HUES64 (cell line): ENCODE data around the gene ESYT2.

Experiments
- H3K27ac ChIP-seq: 2 replicates; pipeline ENCODE4 v1.7.0; 2013; ENCODE audit warnings: low read depth, low read length, inconsistent platforms
- H3K27me3 ChIP-seq: 2 replicates; pipeline ENCODE4 v1.6.1; 2013; ENCODE audit warnings: mild to moderate bottlenecking, low read length; ENCODE audit not compliant: insufficient read depth
- H3K36me3 ChIP-seq: 2 replicates; pipeline ENCODE4 v1.6.1; 2013; ENCODE audit warnings: mild to moderate bottlenecking, low read length; ENCODE audit not compliant: insufficient read depth
- H3K4me1 ChIP-seq: 2 replicates; pipeline ENCODE4 v1.6.1; 2013; ENCODE audit warnings: mild to moderate bottlenecking, low read length, moderate library complexity; ENCODE audit not compliant: insufficient read depth
- H3K4me3 ChIP-seq: 2 replicates; pipeline ENCODE4 v1.5.1; 2013; ENCODE audit warnings: mild to moderate bottlenecking, low read length, moderate library complexity
- H3K9ac ChIP-seq: 2 replicates; pipeline ENCODE4 v1.6.1; 2013; ENCODE audit warnings: mild to moderate bottlenecking, low read depth, low read length
- H3K9me3 ChIP-seq: 2 replicates; pipeline ENCODE4 v1.6.1; 2013; ENCODE audit warnings: low read depth, low read length; ENCODE audit not compliant: insufficient read depth
- WGBS: fragments of 150-250, 120-280 bp; methylation state at CpG from one replicate; pipeline ENCODE4 v1.1.7; 2013; ENCODE audit warnings: missing lambda C conversion rate; 5-methylcytosine and 5-hydroxymethylcytosine counted together

Gene ESYT2

GRCh38 chr7:158750702-158751101 lies 78.6 kb downstream of the ESYT2 start:
- H3K4me1 ChIP-seq: no peaks in the 10 kb centered on the region
- no peak overlapping the region for H3K27ac ChIP-seq
- H3K4me3 ChIP-seq: no peak overlapping the region
- H3K9ac ChIP-seq: no peak overlapping the region
- H3K27me3 ChIP-seq: no peaks in the 10 kb centered on the region
- H3K9me3 ChIP-seq: no peaks in the 10 kb centered on the region
- WGBS: 93% methylated on average over 3 of the region's 3 CpGs
- peaks cover 67% of the 10 kb centered on the region for H3K36me3 ChIP-seq

- no peaks in the 10 kb centered on the region for H3K27me3 ChIP-seq
- no peak overlapping the region for H3K4me3 ChIP-seq
- H3K27ac ChIP-seq: no peak overlapping the region
- H3K4me1 ChIP-seq: no peaks in the 10 kb centered on the region
- no peaks in the 10 kb centered on the region for H3K9me3 ChIP-seq
- 97% methylated on average over 9 of the region's 9 CpGs for WGBS
- H3K9ac ChIP-seq: no peak overlapping the region
- peaks cover 64% of the 10 kb centered on the region for H3K36me3 ChIP-seq
Measured at GRCh38 chr7:158749396-158749795, 79.9 kb downstream of the ESYT2 start.

GRCh38 chr7:158748335-158748734 lies 81.0 kb downstream of the ESYT2 start:
- Histone ChIP-seq H3K9ac (no peak overlapping the region), H3K4me3 (no peak overlapping the region), H3K4me1 (no peaks in the 10 kb centered on the region), H3K36me3 (peaks cover 65% of the 10 kb centered on the region), H3K27me3 (no peaks in the 10 kb centered on the region), H3K9me3 (no peaks in the 10 kb centered on the region), H3K27ac (no peak overlapping the region)
- 85% methylated on average over 9 of the region's 10 CpGs for WGBS

GRCh38 chr7:158747408-158747807 lies 81.9 kb downstream of the ESYT2 start:
- H3K4me3 ChIP-seq: no peak overlapping the region
- peaks cover 68% of the 10 kb centered on the region for H3K36me3 ChIP-seq
- H3K9me3 ChIP-seq: no peaks in the 10 kb centered on the region
- no peaks in the 10 kb centered on the region for H3K27me3 ChIP-seq
- H3K4me1 ChIP-seq: no peaks in the 10 kb centered on the region
- no peak overlapping the region for H3K27ac ChIP-seq
- whole genome bisulfite sequencing: 95% methylated on average over 9 of the region's 10 CpGs
- no peak overlapping the region for H3K9ac ChIP-seq

GRCh38 chr7:158746957-158747356 lies 82.4 kb downstream of the ESYT2 start:
- H3K9ac ChIP-seq: no peak overlapping the region
- no peak overlapping the region for H3K27ac ChIP-seq
- H3K4me3 ChIP-seq: no peak overlapping the region
- peaks cover 69% of the 10 kb centered on the region for H3K36me3 ChIP-seq
- H3K9me3 ChIP-seq: no peaks in the 10 kb centered on the region
- no peaks in the 10 kb centered on the region for H3K27me3 ChIP-seq
- H3K4me1 ChIP-seq: no peaks in the 10 kb centered on the region
- 94% methylated on average over 9 of the region's 9 CpGs for WGBS

- WGBS: 82% methylated on average over 8 of the region's 10 CpGs
- H3K27ac ChIP-seq: no peak overlapping the region
- H3K36me3 ChIP-seq: peaks cover 81% of the 10 kb centered on the region
- H3K4me1 ChIP-seq: no peaks in the 10 kb centered on the region; the same call in 1 of the 2 replicates
- no peak overlapping the region for H3K9ac ChIP-seq
- no peak overlapping the region for H3K4me3 ChIP-seq
- H3K27me3 ChIP-seq: no peaks in the 10 kb centered on the region
- no peaks in the 10 kb centered on the region for H3K9me3 ChIP-seq
Measured at GRCh38 chr7:158745057-158745715, 84.1 kb downstream of the ESYT2 start.

- WGBS: 94% methylated on average over 4 of the region's 4 CpGs
- peaks cover 81% of the 10 kb centered on the region for H3K36me3 ChIP-seq
- no peak overlapping the region for H3K9ac ChIP-seq
Measured at GRCh38 chr7:158744070-158744469, 85.2 kb downstream of the ESYT2 start.

GRCh38 chr7:158743219-158743618 lies 86.1 kb downstream of the ESYT2 start:
- Histone ChIP-seq H3K4me1 (no peaks in the 10 kb centered on the region; the same call in 1 of the 2 replicates), H3K27me3 (no peaks in the 10 kb centered on the region), H3K36me3 (peaks cover 86% of the 10 kb centered on the region), H3K9me3 (no peaks in the 10 kb centered on the region), H3K4me3 (no peak overlapping the region), H3K27ac (no peak overlapping the region), H3K9ac (no peak overlapping the region)
- WGBS: 95% methylated on average over 17 of the region's 17 CpGs

More at GRCh38 chr7:158744070-158744469, 85.2 kb downstream of the ESYT2 start:
- Histone ChIP-seq H3K27me3 (no peaks in the 10 kb centered on the region), H3K9me3 (no peaks in the 10 kb centered on the region), H3K4me3 (no peak overlapping the region), H3K27ac (no peak overlapping the region), H3K4me1 (no peaks in the 10 kb centered on the region; the same call in 1 of the 2 replicates)

- no peak overlapping the region for H3K9ac ChIP-seq
- H3K36me3 ChIP-seq: peaks cover 86% of the 10 kb centered on the region
- WGBS: 96% methylated on average over 19 of the region's 19 CpGs
- no peak overlapping the region for H3K27ac ChIP-seq
- no peaks in the 10 kb centered on the region for H3K9me3 ChIP-seq
- no peaks in the 10 kb centered on the region for H3K27me3 ChIP-seq
- H3K4me1 ChIP-seq: no peaks in the 10 kb centered on the region; the same call in 1 of the 2 replicates
- no peak overlapping the region for H3K4me3 ChIP-seq
Measured at GRCh38 chr7:158742065-158742821, 87.1 kb downstream of the ESYT2 start.

GRCh38 chr7:158741294-158741666 lies 88.0 kb downstream of the ESYT2 start:
- H3K27ac ChIP-seq: no peak overlapping the region
- H3K4me3 ChIP-seq: no peak overlapping the region
- H3K9ac ChIP-seq: no peak overlapping the region
- WGBS: 95% methylated on average over 14 of the region's 14 CpGs
- no peaks in the 10 kb centered on the region for H3K9me3 ChIP-seq
- no peaks in the 10 kb centered on the region for H3K27me3 ChIP-seq
- H3K4me1 ChIP-seq: no peaks in the 10 kb centered on the region; the same call in 1 of the 2 replicates
- H3K36me3 ChIP-seq: peaks cover 90% of the 10 kb centered on the region

- 93% methylated on average over 16 of the region's 16 CpGs for WGBS
- no peak overlapping the region; the same call in 1 of the 2 replicates for H3K9ac ChIP-seq
Measured at GRCh38 chr7:158740657-158741293, 88.5 kb downstream of the ESYT2 start.

More at GRCh38 chr7:158740657-158741293, 88.5 kb downstream of the ESYT2 start:
- H3K27me3 ChIP-seq: no peaks in the 10 kb centered on the region
- H3K4me1 ChIP-seq: no peaks in the 10 kb centered on the region; the same call in 1 of the 2 replicates
- H3K4me3 ChIP-seq: no peak overlapping the region
- H3K36me3 ChIP-seq: peaks cover 91% of the 10 kb centered on the region
- H3K9me3 ChIP-seq: no peaks in the 10 kb centered on the region
- no peak overlapping the region for H3K27ac ChIP-seq
